Small intestine (tissue), 7 donors: ENCODE data around the gene RBMS3. TPM values are rescaled to one million over a fixed set of nuclear protein-coding genes. Genes with fewer than 3 reads are reported as not detected.

Experiments used
- DNase-seq, 2 donors: peaks; one replicate each; pipeline versions ENCODE4 v3.0.0 to v3.0.0-alpha.2; 2013
- FAIRE-seq: peaks from 2 replicates; lab custom pipeline; 2012; peaks lifted over from hg19 to GRCh38; lab: Jason Lieb, UNC
- H3K27ac ChIP-seq, 3 donors: one replicate each; pipeline ENCODE4 v1.5.1; 2013; ENCODE audit warnings: low read length in 2 of 3, mild to moderate bottlenecking in 2 of 3, control low read depth in 1 of 3, inconsistent platforms in 1 of 3, low read depth in 1 of 3, moderate library complexity in 1 of 3
- H3K27me3 ChIP-seq, 3 donors: one replicate each; pipeline ENCODE4 v1.6.1; 2013; ENCODE audit warnings: low read length in 3 of 3, inconsistent platforms in 1 of 3; ENCODE audit not compliant: control insufficient read depth in 3 of 3, insufficient read depth in 3 of 3
- H3K36me3 ChIP-seq, 3 donors: one replicate each; pipeline ENCODE4 v1.6.1; 2013; ENCODE audit warnings: low read length in 3 of 3, inconsistent platforms in 1 of 3, low read depth in 1 of 3, mild to moderate bottlenecking in 1 of 3, moderate library complexity in 1 of 3; ENCODE audit not compliant: control insufficient read depth in 3 of 3, insufficient read depth in 2 of 3
- H3K4me1 ChIP-seq, 3 donors: one replicate each; pipeline ENCODE4 v1.6.1; 2013; ENCODE audit warnings: low read length in 2 of 3, inconsistent platforms in 1 of 3, low read depth in 1 of 3, mild to moderate bottlenecking in 1 of 3, moderate library complexity in 1 of 3; ENCODE audit not compliant: control insufficient read depth in 3 of 3, insufficient read depth in 2 of 3
- H3K4me3 ChIP-seq, 3 donors: one replicate each; pipeline ENCODE4 v1.5.1; 2013; ENCODE audit warnings: low read length in 3 of 3, control low read depth in 1 of 3, inconsistent platforms in 1 of 3, low read depth in 1 of 3, mild to moderate bottlenecking in 1 of 3, moderate library complexity in 1 of 3
- H3K9me3 ChIP-seq, 2 donors: one replicate each; pipeline ENCODE4 v1.6.1; 2013; ENCODE audit warnings: low read depth in 1 of 2, low read length in 1 of 2; ENCODE audit not compliant: control insufficient read depth in 2 of 2, insufficient read depth in 1 of 2
- WGBS, 3 donors: extraction: QIAGEN DNeasy Blood & Tissue Kit; methylation state at CpG; one replicate each; pipeline ENCODE4 v1.1.7; 2013; 5-methylcytosine and 5-hydroxymethylcytosine counted together
- polyA plus RNA-seq, 4 donors: library from polyadenylated mRNA; stranded (reverse) in 3 of 4; unstranded in 1 of 4; fragments of 200-250 nt in 3 of 4; fragments of 120-200 nt in 1 of 4; gene quantifications; one replicate each; pipeline versions ENCODE4 v1.2.1 to v1.2.3, GENCODE V29; 2013
- donor health status: healthy with polysubstance abuse.
- donor health status: control.
- donor health status: control.
- donor health status: Bipolar disorder and iron deficiency.
- donor health status: healthy.

The RBMS3 gene
- polyA plus RNA-seq, 4 donors: 0.81 to 6.4 (median 4.8) TPM; not detected in 1

- no peak for DNase-seq
- no peak for FAIRE-seq
Measured at GRCh38 chr3:29582273-29582672, 301.4 kb downstream of the RBMS3 start.

DNA sequence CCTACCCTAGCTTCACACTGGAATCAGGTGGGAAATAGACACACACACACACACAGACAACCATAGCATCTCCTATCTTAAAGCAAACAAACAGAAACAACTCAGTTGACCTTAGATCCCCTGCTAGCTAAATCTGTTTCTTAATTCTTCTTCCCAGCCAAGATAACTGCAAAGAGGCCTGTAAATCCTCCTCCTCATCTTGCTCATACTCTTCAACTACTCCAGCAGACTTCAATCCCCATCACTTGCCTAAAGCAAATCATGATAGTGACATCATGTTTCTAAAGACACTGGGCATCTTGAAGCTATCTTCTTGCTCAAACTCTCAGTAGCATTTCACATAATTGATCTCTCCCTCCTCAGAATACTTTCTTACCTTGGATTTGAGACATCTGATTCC lies 303.0 kb downstream of the RBMS3 start:
- DNase-seq (no peak), FAIRE-seq (no peak)
- Histone ChIP-seq H3K4me1 (no peaks in the 10 kb centered on the region), H3K9me3 (no peaks in the 10 kb centered on the region), H3K27me3 (no peaks in the 10 kb centered on the region), H3K4me3 (no peak overlapping the region), H3K36me3 (no peaks in the 10 kb centered on the region), H3K27ac (no peak overlapping the region)

More at GRCh38 chr3:29582273-29582672, 301.4 kb downstream of the RBMS3 start:
- Histone ChIP-seq H3K27ac (no peak overlapping the region), H3K27me3 (no peaks in the 10 kb centered on the region), H3K9me3 (no peaks in the 10 kb centered on the region), H3K4me3 (no peak overlapping the region), H3K4me1 (no peaks in the 10 kb centered on the region), H3K36me3 (no peaks in the 10 kb centered on the region)
- 77 to 84% (median 81%) methylated on average over 3 of the region's 3 CpGs for WGBS, 3 donors

DNA sequence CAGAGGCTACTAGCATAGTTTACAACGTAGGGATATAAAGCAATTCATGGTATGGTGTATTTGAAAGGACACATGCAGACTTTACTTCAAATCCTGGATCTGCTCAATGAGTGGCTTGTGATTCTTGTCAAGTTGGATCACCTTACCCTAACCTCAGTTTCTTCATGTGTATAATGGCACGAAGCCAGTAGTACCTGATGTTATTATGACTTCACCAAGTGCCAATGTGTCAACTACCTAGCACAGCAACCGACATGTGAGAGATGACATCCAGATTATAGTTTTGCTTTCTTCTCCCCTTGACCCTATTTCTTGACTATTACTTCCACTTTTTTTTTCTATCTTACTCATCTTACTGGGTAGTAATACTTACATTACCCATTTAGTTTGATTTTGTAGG lies 304.5 kb downstream of the RBMS3 start:
- Histone ChIP-seq H3K27ac (no peak overlapping the region), H3K27me3 (no peaks in the 10 kb centered on the region), H3K4me1 (no peaks in the 10 kb centered on the region), H3K9me3 (no peaks in the 10 kb centered on the region), H3K36me3 (no peaks in the 10 kb centered on the region), H3K4me3 (no peak overlapping the region)
- WGBS, 3 donors: 66 to 86% (median 72%) methylated on average over 3 of the region's 3 CpGs
- FAIRE-seq: no peak
- no peak for DNase-seq

DNA sequence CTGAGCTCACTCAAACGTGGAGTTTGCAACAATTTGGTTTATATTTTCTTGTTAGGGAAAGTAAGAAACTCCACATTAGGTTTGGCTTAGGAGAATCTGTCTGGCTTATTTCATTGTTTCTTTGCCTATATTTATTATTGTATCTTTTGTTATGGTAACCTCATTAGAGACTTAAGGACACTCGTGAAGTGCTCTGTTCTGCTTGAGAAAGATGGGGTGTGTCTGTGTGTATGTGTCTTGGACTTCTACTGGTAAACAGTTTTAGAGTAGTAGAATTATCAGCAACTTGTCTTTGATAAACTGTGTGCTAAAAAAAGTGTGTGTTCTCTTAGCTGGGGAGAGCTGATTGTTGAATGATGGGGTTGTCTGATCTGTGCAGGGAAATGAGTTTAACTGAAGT lies 306.5 kb downstream of the RBMS3 start:
- H3K9me3 ChIP-seq: no peaks in the 10 kb centered on the region
- H3K4me1 ChIP-seq: no peaks in the 10 kb centered on the region
- H3K4me3 ChIP-seq: no peak overlapping the region
- 43 to 49% (median 48%) methylated on average over 2 of the region's 2 CpGs for WGBS, 3 donors
- no peaks in the 10 kb centered on the region for H3K36me3 ChIP-seq
- DNase-seq (no peak), FAIRE-seq (no peak)
- no peak overlapping the region for H3K27ac ChIP-seq
- H3K27me3 ChIP-seq: no peaks in the 10 kb centered on the region

DNA sequence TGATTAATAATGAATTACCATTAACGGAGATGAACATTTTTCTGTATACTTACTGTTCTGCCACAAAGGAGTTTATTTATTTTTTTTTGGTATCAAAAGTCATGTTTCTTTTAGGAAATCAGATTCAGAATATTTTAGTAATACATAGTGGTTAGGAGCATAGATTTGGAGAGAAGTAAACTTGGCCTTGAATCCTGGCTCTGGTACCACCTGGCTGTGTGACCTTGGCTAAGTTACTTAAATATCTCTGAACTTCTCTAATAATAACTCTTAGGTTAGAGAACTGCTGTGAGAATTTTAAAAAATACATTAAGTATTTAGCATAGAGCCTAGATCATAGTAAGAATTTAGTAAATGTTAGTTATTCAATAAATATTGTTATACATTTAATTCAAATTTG lies 309.1 kb downstream of the RBMS3 start:
- Histone ChIP-seq H3K27me3 (no peaks in the 10 kb centered on the region), H3K36me3 (no peaks in the 10 kb centered on the region), H3K9me3 (no peaks in the 10 kb centered on the region), H3K27ac (no peak overlapping the region), H3K4me3 (no peak overlapping the region), H3K4me1 (no peaks in the 10 kb centered on the region)
- DNase-seq (no peak), FAIRE-seq (no peak)
- WGBS, 3 donors: 81 to 90% (median 85%) methylated on average over 1 of the region's 1 CpG

- DNase-seq: no peak
- H3K36me3 ChIP-seq: no peaks in the 10 kb centered on the region
- no peak overlapping the region for H3K4me3 ChIP-seq
- H3K9me3 ChIP-seq: no peaks in the 10 kb centered on the region
- no peaks in the 10 kb centered on the region for H3K4me1 ChIP-seq
- no peak overlapping the region for H3K27ac ChIP-seq
- no peaks in the 10 kb centered on the region for H3K27me3 ChIP-seq
- no peak for FAIRE-seq
Measured at GRCh38 chr3:29590461-29590860, 309.6 kb downstream of the RBMS3 start.

DNA sequence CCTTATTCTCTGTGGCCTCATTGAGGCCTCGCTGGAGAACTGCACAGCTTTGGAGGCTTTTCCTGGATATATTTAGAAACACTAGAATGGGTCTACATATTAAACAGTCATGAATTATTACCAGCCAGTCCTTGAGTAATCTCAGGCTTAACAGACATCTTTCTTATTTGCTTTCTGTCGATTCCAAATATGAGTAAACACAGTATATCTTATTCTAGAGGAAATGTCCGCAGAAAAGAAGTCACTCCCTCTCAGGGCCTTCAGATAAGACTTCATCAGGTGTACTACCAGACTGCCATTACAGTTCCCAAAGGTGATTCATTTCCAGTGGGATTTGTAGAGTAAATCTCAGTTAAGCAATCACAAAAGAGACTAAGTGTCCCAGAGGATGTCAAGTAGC lies 310.7 kb downstream of the RBMS3 start:
- no peak overlapping the region for H3K4me3 ChIP-seq
- H3K9me3 ChIP-seq: no peaks in the 10 kb centered on the region
- no peak overlapping the region for H3K27ac ChIP-seq
- DNase-seq (no peak), FAIRE-seq (no peak)
- no peaks in the 10 kb centered on the region for H3K36me3 ChIP-seq
- H3K27me3 ChIP-seq: no peaks in the 10 kb centered on the region
- WGBS, 3 donors: 23 to 52% (median 42%) methylated on average over 3 of the region's 3 CpGs
- H3K4me1 ChIP-seq: no peaks in the 10 kb centered on the region

DNA sequence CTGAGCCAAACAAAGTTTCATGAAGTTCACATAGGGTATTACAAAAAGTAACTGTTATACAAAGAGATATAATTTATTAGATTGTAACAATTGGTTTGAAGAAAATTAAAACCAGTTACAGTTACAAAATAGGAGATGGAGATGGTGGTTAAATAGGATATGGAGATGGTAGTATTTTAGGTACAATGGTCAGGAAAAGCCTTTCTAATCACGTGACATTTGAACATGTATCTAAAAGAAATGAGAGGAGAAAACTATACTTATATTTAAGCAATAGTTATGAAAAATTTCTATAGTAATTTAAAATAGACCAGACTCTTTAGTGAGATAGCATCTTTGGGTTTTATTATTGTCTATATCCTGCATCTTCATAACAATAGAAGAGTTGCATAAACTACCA lies 312.9 kb downstream of the RBMS3 start:
- DNase-seq: no peak
- Histone ChIP-seq H3K36me3 (no peaks in the 10 kb centered on the region), H3K4me1 (no peaks in the 10 kb centered on the region), H3K4me3 (no peak overlapping the region), H3K9me3 (no peaks in the 10 kb centered on the region), H3K27me3 (no peaks in the 10 kb centered on the region), H3K27ac (no peak overlapping the region)
- no peak for FAIRE-seq
- WGBS, 3 donors: 52 to 72% (median 56%) methylated on average over 1 of the region's 1 CpG

GRCh38 chr3:29594261-29594660 lies 313.4 kb downstream of the RBMS3 start:
- FAIRE-seq (peak; percentile 33), DNase-seq (no peak)
- no peaks in the 10 kb centered on the region for H3K9me3 ChIP-seq
- no peak overlapping the region for H3K4me3 ChIP-seq
- WGBS, 3 donors: 78 to 89% (median 85%) methylated on average over 1 of the region's 1 CpG
- H3K27ac ChIP-seq: no peak overlapping the region
- no peaks in the 10 kb centered on the region for H3K4me1 ChIP-seq
- no peaks in the 10 kb centered on the region for H3K36me3 ChIP-seq
- no peaks in the 10 kb centered on the region for H3K27me3 ChIP-seq
